GM12878 (cell line): Measurements from ENCODE around the gene ZNF283. TPM values are rescaled to one million over a fixed set of nuclear protein-coding genes. Genes with fewer than 3 reads are reported as not detected.

Experiments
- ATAC-seq: fragments of 200-7000 bp; cut with Tn5 transposase; 3 replicates; pipeline ENCODE4 v1.9.1; 2020; ENCODE audit warnings: mild to moderate bottlenecking, moderate library complexity
- BruUV-seq: library from RNA; stranded (reverse); fragments of 400-500 nt; replicated peaks from 2 replicates; lab custom pipeline; 2021; lab: Mats Ljungman, UMichigan
- CTCF ChIA-PET: fragments of 300-600 bp; sonication (Branson Sonifier 250); formaldehyde crosslinking; extraction: SDS; loops from one replicate; lab custom pipeline; 2021; ENCODE audit warnings: inconsistent platforms; lab: Yijun Ruan, JAX
- POLR2A ChIA-PET: fragments of 350-600 bp; formaldehyde crosslinking; extraction: SDS; loops from one replicate; lab custom pipeline; 2021; ENCODE audit warnings: inconsistent platforms; lab: Charles Lee
- RAD21 ChIA-PET: fragments of 300-600 bp; sonication (Branson Sonifier 250); formaldehyde crosslinking; loops from one replicate; lab custom pipeline; 2023; ENCODE audit warnings: antibody characterized with exemption; ENCODE audit not compliant: unreplicated experiment; lab: Charles Lee
- SMC1A ChIA-PET: fragments of 300-600 bp; sonication (Branson Sonifier 250); formaldehyde crosslinking; loops from one replicate; lab custom pipeline; 2023; ENCODE audit not compliant: unreplicated experiment, uncharacterized antibody; lab: Charles Lee
- DNase-seq: peaks from one replicate; pipeline ENCODE4 v3.0.0-alpha.2; 2011; ENCODE audit warnings: low read depth, low spot score
- FAIRE-seq: peaks from 3 replicates; lab custom pipeline; 2011; peaks lifted over from hg19 to GRCh38; lab: Jason Lieb, UNC
- H2AFZ ChIP-seq: 2 replicates; pipeline ENCODE4 v1.6.0; 2011; ENCODE audit warnings: low read depth, low read length, control low read depth; ENCODE audit not compliant: control insufficient read depth
- H3K27ac ChIP-seq: 2 replicates; pipeline ENCODE4 v1.5.1; 2011; ENCODE audit warnings: control low read depth; ENCODE audit not compliant: control insufficient read depth, insufficient read depth
- H3K27me3 ChIP-seq, 2 experiments: replicated peaks in 1 of 2; 2 replicates each; pipeline versions ENCODE4 v1.6.0 to v1.6.1; 2011; ENCODE audit warnings: low read length in 1 of 2; ENCODE audit not compliant: control insufficient read depth in 2 of 2, insufficient read depth in 2 of 2
- H3K36me3 ChIP-seq, 2 experiments: 2 replicates each; pipeline ENCODE4 v1.5.1; 2011; ENCODE audit warnings: low read length in 1 of 2; ENCODE audit not compliant: control insufficient read depth in 2 of 2, insufficient read depth in 2 of 2
- H3K4me1 ChIP-seq: 2 replicates; pipeline ENCODE4 v1.6.1; 2011; ENCODE audit warnings: mild to moderate bottlenecking, low read length, moderate library complexity, mixed read lengths; ENCODE audit not compliant: control insufficient read depth, insufficient read depth
- H3K4me2 ChIP-seq: 2 replicates; pipeline ENCODE4 v1.6.0; 2011; ENCODE audit warnings: control low read depth; ENCODE audit not compliant: control insufficient read depth, insufficient read depth
- H3K4me3 ChIP-seq: fragments of 200-600 bp; sonication (generic); 2 replicates; pipeline ENCODE4 v1.5.1; 2016
- H3K79me2 ChIP-seq: 2 replicates; pipeline ENCODE4 v1.6.0; 2011; ENCODE audit warnings: low read length; ENCODE audit not compliant: control insufficient read depth, insufficient read depth
- H3K9ac ChIP-seq: 2 replicates; pipeline ENCODE4 v1.8.0; 2011; ENCODE audit warnings: low read length, control low read depth, mixed read lengths; ENCODE audit not compliant: control insufficient read depth, insufficient read depth
- H3K9me3 ChIP-seq: replicated peaks from 3 replicates; pipeline ENCODE4 v1.5.1; 2011; ENCODE audit warnings: mild to moderate bottlenecking, low read length; ENCODE audit not compliant: control insufficient read depth, insufficient read depth
- H4K20me1 ChIP-seq: 2 replicates; pipeline ENCODE4 v1.6.0; 2011; ENCODE audit not compliant: control insufficient read depth, insufficient read depth
- BCL3 ChIP-seq: IDR thresholded peaks from 2 replicates; pipeline ENCODE4 v1.6.1; 2011; ENCODE audit warnings: borderline replicate concordance, low read depth, mild to moderate bottlenecking, moderate library complexity, low read length; ENCODE audit not compliant: insufficient read depth, poor library complexity, severe bottlenecking
- EGR1 ChIP-seq, 2 experiments: IDR thresholded peaks; 1 replicate in 1 of 2; 2 replicates in 1 of 2; pipeline ENCODE4 v1.6.1; 2011 to 2012; ENCODE audit warnings: low read depth in 2 of 2, low read length in 2 of 2, borderline replicate concordance in 1 of 2, mild to moderate bottlenecking in 1 of 2, moderate library complexity in 1 of 2
- PBX3 ChIP-seq: IDR thresholded peaks from 2 replicates; pipeline ENCODE4 v1.6.1; 2011; ENCODE audit warnings: mild to moderate bottlenecking, low read depth, low read length, moderate library complexity; ENCODE audit not compliant: insufficient replicate concordance
- RUNX3 ChIP-seq: IDR thresholded peaks from 2 replicates; pipeline ENCODE4 v1.6.1; 2012; ENCODE audit warnings: low read length, inconsistent platforms
- SMAD1 ChIP-seq: fragments of 450-650 bp; IDR thresholded peaks from 2 replicates; pipeline ENCODE4 v1.6.1; 2018; ENCODE audit warnings: mild to moderate bottlenecking, low read depth; ENCODE audit not compliant: partially characterized antibody
- TCF12 ChIP-seq: IDR thresholded peaks from 2 replicates; pipeline ENCODE4 v1.6.1; 2011; ENCODE audit warnings: low read depth, mild to moderate bottlenecking, low read length
- TCF3 ChIP-seq: IDR thresholded peaks from 2 replicates; pipeline ENCODE4 v1.6.1; 2012; ENCODE audit warnings: low read depth, mild to moderate bottlenecking, low read length, borderline replicate concordance; ENCODE audit not compliant: insufficient read depth
- ZNF207 ChIP-seq: fragments of 450-650 bp; IDR thresholded peaks from 2 replicates; pipeline ENCODE4 v1.6.1; 2014; ENCODE audit warnings: antibody characterized with exemption, mild to moderate bottlenecking, borderline replicate concordance
- WGBS: methylation state at CpG from one replicate; pipeline ENCODE4 v1.1.6; 2016; ENCODE audit warnings: low lambda C conversion rate; ENCODE audit not compliant: insufficient replicate concordance, insufficient coverage; ENCODE audit errors: missing lambda C conversion rate; 5-methylcytosine and 5-hydroxymethylcytosine counted together
- in situ Hi-C: fragments of 300-500 bp; cut with MboI; formaldehyde crosslinking; loops from 9 replicates; pipeline ENCODE4 v1.14.3; 2018; ENCODE audit warnings: mixed read lengths
- intact Hi-C: fragments of 100-400 bp; cut with micrococcal nuclease; formaldehyde crosslinking; loops from one replicate; pipeline ENCODE4 v1.14.2; 2022; ENCODE audit not compliant: unreplicated experiment
- polyA plus RNA-seq, 11 experiments: library from polyadenylated mRNA; depleted of rRNA in 4 of 11; unstranded in 6 of 11; stranded (reverse) in 5 of 11; fragments of >200 nt; fragmentation: Nextera tagmentation in 4 of 11; fragmentation: Illumina TruSeq in 1 of 11; extraction: Ambion mirVana in 4 of 11; extraction: Trizol in 1 of 11; gene quantifications; 1 replicate in 1 of 11; 2 replicates in 10 of 11; pipeline versions ENCODE4 v1.2.1 to v1.2.3, GENCODE V29; 2011 to 2016; ENCODE audit warnings: inconsistent platforms in 2 of 11, missing spikeins in 2 of 11, low read depth in 1 of 11
- total RNA-seq, 4 experiments: library from RNA; depleted of rRNA in 3 of 4; stranded (reverse); fragments of >200 nt in 3 of 4; fragmentation: Illumina TruSeq in 1 of 4; extraction: Trizol in 1 of 4; gene quantifications; 2 replicates each; pipeline versions ENCODE4 v1.2.1 to v1.2.3, GENCODE V29; 2013 to 2021

ZNF283 gene
- total and polyA plus RNA-seq, 10 of the 15 experiments (the other 5 are each of a cell fraction or from before 2014, with no cell fraction given) = 2.2 to 7.8 (median 3.7) TPM

DNA sequence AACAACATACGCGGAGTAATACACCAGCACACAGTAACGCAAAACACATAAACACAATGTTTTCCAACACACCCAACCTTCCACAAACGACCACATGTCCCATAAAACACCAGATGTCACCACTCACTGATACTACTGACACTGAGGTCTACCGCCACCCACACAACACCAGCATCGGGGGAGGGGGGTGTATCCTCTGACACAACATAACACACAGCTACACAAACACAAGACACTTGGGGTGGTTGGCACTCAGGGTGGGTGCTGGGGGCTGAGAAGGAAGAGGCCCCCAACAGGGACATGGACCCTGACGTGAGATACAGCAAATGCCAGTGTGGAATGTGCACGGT lies 44.8 kb upstream of the ZNF283 start:
- FAIRE-seq (no peak), DNase-seq (no peak), ATAC-seq (no peak)
- H3K4me2 ChIP-seq = peak overlapping the region; percentile 83
- no TSS peak for BruUV-seq
- H3K9ac ChIP-seq = no peak overlapping the region
- in situ Hi-C loops = no loop called here
- peaks cover 40% of the 10 kb centered on the region for H3K79me2 ChIP-seq
- H3K36me3 ChIP-seq = no peaks in the 10 kb centered on the region
- H3K27me3 ChIP-seq = no peaks in the 10 kb centered on the region
- peaks cover 57% of the 10 kb centered on the region for H3K4me1 ChIP-seq
- intact Hi-C loops = loop anchor here (10.0 kb wide), 1 partner anchor 337 kb away; no protein-coding TSS in a partner anchor
- H3K9me3 ChIP-seq = no peaks in the 10 kb centered on the region
- no peak overlapping the region for H2AFZ ChIP-seq
- H4K20me1 ChIP-seq = no peaks in the 10 kb centered on the region
- no peak overlapping the region for H3K27ac ChIP-seq
- ChIA-PET SMC1A (interaction anchor here (1.1 to 8.3 kb wide), 3 partner anchors 22 to 129 kb away, joined by 3 to 325 read pairs (median 69); partner anchors contain the start of gene SMG9), CTCF (interaction anchor here (1.1 to 9.2 kb wide), 3 partner anchors 21 to 198 kb away, joined by 3 to 324 read pairs (median 144); partner anchors contain the start of gene SMG9), POLR2A (interaction anchor here (8.0 to 8.4 kb wide), 2 partner anchors 22 to 35 kb away, joined by 79 to 389 read pairs; partner anchors contain the start of gene SMG9), RAD21 (interaction anchor here (7.1 to 7.4 kb wide), 3 partner anchors 17 to 113 kb away, joined by 86 to 148 read pairs (median 117); partner anchors contain the start of genes PLAUR and SMG9)
- TF ChIP-seq ZNF207 = no peak
- TF ChIP-seq EGR1 (IDR thresholded peaks at IDR 0.05; ENCODE audit: borderline replicate concordance in 1 of 2, low read depth in 2 of 2, low read length in 2 of 2) = peak in 1 of 2 experiments; percentile 71; a peak in 2 of 3 replicates
- 0 out of 2 replicates have a peak, but pooled peaks have one; percentile 27 for TF ChIP-seq TCF12
- peak; percentile 43 for TF ChIP-seq BCL3
- TF ChIP-seq PBX3 = peak; percentile 37
- TF ChIP-seq RUNX3 = peak; percentile 78
- TF ChIP-seq TCF3 = peak; percentile 61; the same call in 1 of the 2 replicates
- TF ChIP-seq SMAD1 = no peak
- H3K4me3 ChIP-seq = peak overlapping the region; percentile 35; the same call in 1 of the 2 replicates
- 28% methylated on average over 8 of the region's 8 CpGs for WGBS
